NCI-H226 (cell line): Measurements from ENCODE around the gene DLX4.

Experiments used
- DNase-seq: peaks from one replicate; pipeline ENCODE4 v3.0.0-alpha.2; 2015

The DLX4 gene

DNA sequence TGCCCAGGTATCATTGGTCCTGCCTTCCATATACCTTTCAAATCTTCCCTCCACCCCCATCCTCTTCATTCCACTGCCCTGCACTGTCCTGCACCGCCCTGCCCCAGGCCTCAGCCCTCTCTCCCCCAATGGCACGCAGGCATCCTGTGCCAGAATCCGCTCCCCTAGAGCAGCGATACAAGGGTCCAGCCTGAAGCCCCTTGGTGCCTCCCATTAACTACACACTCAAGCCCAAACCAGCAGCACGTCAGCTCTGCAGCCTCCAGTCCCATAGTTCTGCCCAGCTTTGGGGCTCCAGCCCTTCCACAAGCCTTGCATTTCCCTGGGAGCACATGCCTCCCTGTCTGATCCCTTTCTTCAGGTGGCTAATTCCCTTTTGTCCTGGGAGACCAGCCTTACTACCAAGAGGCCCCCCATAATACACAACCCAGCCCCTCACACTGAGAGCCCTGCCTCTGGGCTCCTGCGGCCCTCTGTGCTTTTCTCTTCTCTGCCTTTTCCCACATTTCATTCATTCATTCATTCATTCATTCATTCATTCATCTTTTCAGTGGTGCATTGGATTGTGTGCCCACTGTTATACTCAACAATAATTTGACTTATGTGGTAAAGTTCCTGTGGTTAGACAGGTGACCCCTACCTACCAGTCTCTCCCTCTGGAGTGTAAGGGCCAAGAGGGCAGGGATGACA, 52.8 kb downstream of the DLX4 start:
- no peak for DNase-seq

DNA sequence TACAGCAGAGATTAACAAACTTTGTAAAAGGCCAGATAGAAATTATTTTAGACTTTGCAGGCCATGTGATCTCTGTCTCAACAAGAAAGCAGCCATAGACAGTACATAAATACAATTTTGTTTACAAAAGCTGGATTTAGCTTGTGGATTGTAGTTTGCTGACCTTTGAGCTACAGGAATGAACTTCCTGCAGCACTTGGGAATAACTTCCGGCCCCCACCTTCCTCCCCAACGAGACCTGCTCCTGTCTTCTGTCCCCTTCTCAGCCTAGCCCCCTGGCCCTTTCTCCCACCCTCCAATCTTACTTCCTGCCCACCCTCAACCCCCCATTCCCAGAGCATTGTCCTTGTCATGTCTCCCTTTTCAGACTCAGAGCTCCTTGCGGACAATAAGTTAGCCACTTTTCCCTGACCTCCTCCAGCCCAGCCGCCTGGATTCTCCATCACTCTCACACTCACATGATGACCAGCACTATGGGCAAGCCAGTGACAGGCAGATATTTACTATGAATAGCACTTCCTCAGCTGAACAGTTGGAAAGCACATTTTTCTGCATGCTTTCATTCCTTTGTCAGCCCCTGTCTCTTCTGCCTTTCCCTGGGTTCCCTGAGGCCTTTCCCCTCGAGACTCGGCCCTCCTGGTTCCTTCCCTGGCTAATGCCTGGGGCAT, 53.6 kb downstream of the DLX4 start:
- DNase-seq = no peak

DNA sequence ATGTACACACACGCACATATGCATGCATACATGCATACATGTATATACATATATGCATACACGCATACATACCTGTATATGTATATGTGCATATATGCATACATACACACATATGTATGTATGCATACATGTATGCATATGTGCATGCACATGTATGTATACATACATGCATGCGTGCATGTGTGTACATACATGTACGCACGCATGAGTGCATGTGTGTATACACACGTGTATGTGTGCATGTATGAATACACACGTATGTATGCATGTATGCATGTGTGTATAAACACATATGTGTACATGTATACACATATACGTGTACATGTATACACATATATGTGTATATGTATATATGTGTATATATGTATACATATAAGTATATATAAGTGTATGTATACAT, 54.5 kb downstream of the DLX4 start:
- no peak for DNase-seq
